GM12878 (cell line): Measurements from ENCODE around the gene SLC35A5. TPM values are rescaled to one million over a fixed set of nuclear protein-coding genes. Genes with fewer than 3 reads are reported as not detected.

Source experiments
- ATAC-seq: fragments of 200-7000 bp; cut with Tn5 transposase; 3 replicates; pipeline ENCODE4 v1.9.1; 2020; ENCODE audit warnings: mild to moderate bottlenecking, moderate library complexity
- BruUV-seq: library from RNA; stranded (reverse); fragments of 400-500 nt; replicated peaks from 2 replicates; lab custom pipeline; 2021; lab: Mats Ljungman, UMichigan
- CTCF ChIA-PET: fragments of 300-600 bp; sonication (Branson Sonifier 250); formaldehyde crosslinking; extraction: SDS; loops from one replicate; lab custom pipeline; 2021; ENCODE audit warnings: inconsistent platforms; lab: Yijun Ruan, JAX
- POLR2A ChIA-PET: fragments of 350-600 bp; formaldehyde crosslinking; extraction: SDS; loops from one replicate; lab custom pipeline; 2021; ENCODE audit warnings: inconsistent platforms; lab: Charles Lee
- RAD21 ChIA-PET: fragments of 300-600 bp; sonication (Branson Sonifier 250); formaldehyde crosslinking; loops from one replicate; lab custom pipeline; 2023; ENCODE audit warnings: antibody characterized with exemption; ENCODE audit not compliant: unreplicated experiment; lab: Charles Lee
- SMC1A ChIA-PET: fragments of 300-600 bp; sonication (Branson Sonifier 250); formaldehyde crosslinking; loops from one replicate; lab custom pipeline; 2023; ENCODE audit not compliant: unreplicated experiment, uncharacterized antibody; lab: Charles Lee
- DNase-seq: peaks from one replicate; pipeline ENCODE4 v3.0.0-alpha.2; 2011; ENCODE audit warnings: low read depth, low spot score
- FAIRE-seq: peaks from 3 replicates; lab custom pipeline; 2011; peaks lifted over from hg19 to GRCh38; lab: Jason Lieb, UNC
- H2AFZ ChIP-seq: 2 replicates; pipeline ENCODE4 v1.6.0; 2011; ENCODE audit warnings: low read depth, low read length, control low read depth; ENCODE audit not compliant: control insufficient read depth
- H3K27ac ChIP-seq: 2 replicates; pipeline ENCODE4 v1.5.1; 2011; ENCODE audit warnings: control low read depth; ENCODE audit not compliant: control insufficient read depth, insufficient read depth
- H3K27me3 ChIP-seq, 2 experiments: replicated peaks in 1 of 2; 2 replicates each; pipeline versions ENCODE4 v1.6.0 to v1.6.1; 2011; ENCODE audit warnings: low read length in 1 of 2; ENCODE audit not compliant: control insufficient read depth in 2 of 2, insufficient read depth in 2 of 2
- H3K36me3 ChIP-seq, 2 experiments: 2 replicates each; pipeline ENCODE4 v1.5.1; 2011; ENCODE audit warnings: low read length in 1 of 2; ENCODE audit not compliant: control insufficient read depth in 2 of 2, insufficient read depth in 2 of 2
- H3K4me1 ChIP-seq: 2 replicates; pipeline ENCODE4 v1.6.1; 2011; ENCODE audit warnings: mild to moderate bottlenecking, low read length, moderate library complexity, mixed read lengths; ENCODE audit not compliant: control insufficient read depth, insufficient read depth
- H3K4me2 ChIP-seq: 2 replicates; pipeline ENCODE4 v1.6.0; 2011; ENCODE audit warnings: control low read depth; ENCODE audit not compliant: control insufficient read depth, insufficient read depth
- H3K4me3 ChIP-seq: fragments of 200-600 bp; sonication (generic); 2 replicates; pipeline ENCODE4 v1.5.1; 2016
- H3K79me2 ChIP-seq: 2 replicates; pipeline ENCODE4 v1.6.0; 2011; ENCODE audit warnings: low read length; ENCODE audit not compliant: control insufficient read depth, insufficient read depth
- H3K9ac ChIP-seq: 2 replicates; pipeline ENCODE4 v1.8.0; 2011; ENCODE audit warnings: low read length, control low read depth, mixed read lengths; ENCODE audit not compliant: control insufficient read depth, insufficient read depth
- H3K9me3 ChIP-seq: replicated peaks from 3 replicates; pipeline ENCODE4 v1.5.1; 2011; ENCODE audit warnings: mild to moderate bottlenecking, low read length; ENCODE audit not compliant: control insufficient read depth, insufficient read depth
- H4K20me1 ChIP-seq: 2 replicates; pipeline ENCODE4 v1.6.0; 2011; ENCODE audit not compliant: control insufficient read depth, insufficient read depth
- HCFC1 ChIP-seq: fragments of 150-350 bp; IDR thresholded peaks from 2 replicates; pipeline ENCODE4 v1.6.1; 2014; ENCODE audit warnings: low read length
- PAX8 ChIP-seq: fragments of 450-650 bp; IDR thresholded peaks from 2 replicates; pipeline ENCODE4 v1.6.1; 2017; ENCODE audit warnings: mild to moderate bottlenecking, moderate library complexity
- POLR2A ChIP-seq: IDR thresholded peaks from 2 replicates; pipeline ENCODE4 v1.6.1; 2011; ENCODE audit warnings: low read depth, mild to moderate bottlenecking, low read length
- WGBS: methylation state at CpG from one replicate; pipeline ENCODE4 v1.1.6; 2016; ENCODE audit warnings: low lambda C conversion rate; ENCODE audit not compliant: insufficient replicate concordance, insufficient coverage; ENCODE audit errors: missing lambda C conversion rate; 5-methylcytosine and 5-hydroxymethylcytosine counted together
- in situ Hi-C: fragments of 300-500 bp; cut with MboI; formaldehyde crosslinking; loops from 9 replicates; pipeline ENCODE4 v1.14.3; 2018; ENCODE audit warnings: mixed read lengths
- intact Hi-C: fragments of 100-400 bp; cut with micrococcal nuclease; formaldehyde crosslinking; loops from one replicate; pipeline ENCODE4 v1.14.2; 2022; ENCODE audit not compliant: unreplicated experiment
- polyA plus RNA-seq, 11 experiments: library from polyadenylated mRNA; depleted of rRNA in 4 of 11; unstranded in 6 of 11; stranded (reverse) in 5 of 11; fragments of >200 nt; fragmentation: Nextera tagmentation in 4 of 11; fragmentation: Illumina TruSeq in 1 of 11; extraction: Ambion mirVana in 4 of 11; extraction: Trizol in 1 of 11; gene quantifications; 1 replicate in 1 of 11; 2 replicates in 10 of 11; pipeline versions ENCODE4 v1.2.1 to v1.2.3, GENCODE V29; 2011 to 2016; ENCODE audit warnings: inconsistent platforms in 2 of 11, missing spikeins in 2 of 11, low read depth in 1 of 11
- total RNA-seq, 4 experiments: library from RNA; depleted of rRNA in 3 of 4; stranded (reverse); fragments of >200 nt in 3 of 4; fragmentation: Illumina TruSeq in 1 of 4; extraction: Trizol in 1 of 4; gene quantifications; 2 replicates each; pipeline versions ENCODE4 v1.2.1 to v1.2.3, GENCODE V29; 2013 to 2021
- TF ChIP-seq, protein P1 (sequence below): fragments of 450-650 bp; IDR thresholded peaks from 2 replicates; pipeline ENCODE4 v1.6.1; 2018; ENCODE audit warnings: borderline replicate concordance, mild to moderate bottlenecking; ENCODE audit not compliant: partially characterized antibody
- TF ChIP-seq, protein P2 (sequence below): fragments of 450-650 bp; IDR thresholded peaks from 2 replicates; pipeline ENCODE4 v1.6.1; 2016; ENCODE audit warnings: mild to moderate bottlenecking
- TF ChIP-seq, protein P3 (sequence below): IDR thresholded peaks from 2 replicates; pipeline ENCODE4 v1.6.1; 2012; ENCODE audit warnings: low read depth, low read length, improper control_type of control experiment

SLC35A5 gene
- total and polyA plus RNA-seq, 10 of the 15 experiments (the other 5 are each of a cell fraction or from before 2014, with no cell fraction given): 10.9 to 38.1 (median 16.0) TPM

DNA sequence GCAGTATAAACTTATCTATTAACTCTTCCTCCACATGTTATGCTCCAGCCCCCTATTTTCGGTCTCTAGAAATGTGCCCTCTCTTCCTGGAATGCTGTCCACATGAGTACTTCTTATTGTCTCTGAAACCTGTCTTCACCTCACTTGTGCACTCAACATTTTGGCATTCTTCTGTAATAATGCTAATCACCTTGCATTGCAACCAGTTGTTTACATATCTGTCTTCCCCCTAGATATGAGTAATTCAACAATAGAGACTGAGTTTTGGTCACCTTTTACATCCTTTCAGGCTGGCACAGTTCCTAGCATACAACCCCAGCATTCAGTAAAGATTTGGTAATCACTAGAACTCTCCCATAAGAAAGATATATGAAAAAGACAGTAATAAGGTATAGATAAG, 61.9 kb downstream of the SLC35A5 start (continued):
- TF ChIP-seq, protein P1, sequence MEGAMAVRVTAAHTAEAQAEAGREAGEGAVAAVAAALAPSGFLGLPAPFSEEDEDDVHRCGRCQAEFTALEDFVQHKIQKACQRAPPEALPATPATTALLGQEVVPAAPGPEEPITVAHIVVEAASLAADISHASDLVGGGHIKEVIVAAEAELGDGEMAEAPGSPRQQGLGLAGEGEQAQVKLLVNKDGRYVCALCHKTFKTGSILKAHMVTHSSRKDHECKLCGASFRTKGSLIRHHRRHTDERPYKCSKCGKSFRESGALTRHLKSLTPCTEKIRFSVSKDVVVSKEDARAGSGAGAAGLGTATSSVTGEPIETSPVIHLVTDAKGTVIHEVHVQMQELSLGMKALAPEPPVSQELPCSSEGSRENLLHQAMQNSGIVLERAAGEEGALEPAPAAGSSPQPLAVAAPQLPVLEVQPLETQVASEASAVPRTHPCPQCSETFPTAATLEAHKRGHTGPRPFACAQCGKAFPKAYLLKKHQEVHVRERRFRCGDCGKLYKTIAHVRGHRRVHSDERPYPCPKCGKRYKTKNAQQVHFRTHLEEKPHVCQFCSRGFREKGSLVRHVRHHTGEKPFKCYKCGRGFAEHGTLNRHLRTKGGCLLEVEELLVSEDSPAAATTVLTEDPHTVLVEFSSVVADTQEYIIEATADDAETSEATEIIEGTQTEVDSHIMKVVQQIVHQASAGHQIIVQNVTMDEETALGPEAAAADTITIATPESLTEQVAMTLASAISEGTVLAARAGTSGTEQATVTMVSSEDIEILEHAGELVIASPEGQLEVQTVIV: no peak
- TF ChIP-seq, protein P2, sequence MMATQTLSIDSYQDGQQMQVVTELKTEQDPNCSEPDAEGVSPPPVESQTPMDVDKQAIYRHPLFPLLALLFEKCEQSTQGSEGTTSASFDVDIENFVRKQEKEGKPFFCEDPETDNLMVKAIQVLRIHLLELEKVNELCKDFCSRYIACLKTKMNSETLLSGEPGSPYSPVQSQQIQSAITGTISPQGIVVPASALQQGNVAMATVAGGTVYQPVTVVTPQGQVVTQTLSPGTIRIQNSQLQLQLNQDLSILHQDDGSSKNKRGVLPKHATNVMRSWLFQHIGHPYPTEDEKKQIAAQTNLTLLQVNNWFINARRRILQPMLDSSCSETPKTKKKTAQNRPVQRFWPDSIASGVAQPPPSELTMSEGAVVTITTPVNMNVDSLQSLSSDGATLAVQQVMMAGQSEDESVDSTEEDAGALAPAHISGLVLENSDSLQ: no peak
- TF ChIP-seq, all 136 proteins: peak for 0

- H3K4me1 ChIP-seq: no peaks in the 10 kb centered on the region
- 0 out of 4 replicates have a peak, but pooled peaks cover 0 to 4% of the 10 kb centered on the region in 2 experiments for H3K27me3 ChIP-seq
- no peak overlapping the region for H3K4me2 ChIP-seq
- H3K9ac ChIP-seq: no peak overlapping the region
- ChIA-PET POLR2A (no interaction called here), SMC1A (interaction anchor here (1.4 kb wide), 1 partner anchor 14 kb away, joined by 3 read pairs; no protein-coding TSS in a partner anchor), RAD21 (no interaction called here), CTCF (interaction anchor here (3.2 kb wide), 1 partner anchor 15 kb away, joined by 16 read pairs; no protein-coding TSS in a partner anchor)
- intact Hi-C loops: no loop called here
- no peak overlapping the region for H3K27ac ChIP-seq
- no peaks in the 10 kb centered on the region for H3K79me2 ChIP-seq
- no peak for FAIRE-seq
- TF ChIP-seq PAX8: no peak
- TF ChIP-seq, protein P3, sequence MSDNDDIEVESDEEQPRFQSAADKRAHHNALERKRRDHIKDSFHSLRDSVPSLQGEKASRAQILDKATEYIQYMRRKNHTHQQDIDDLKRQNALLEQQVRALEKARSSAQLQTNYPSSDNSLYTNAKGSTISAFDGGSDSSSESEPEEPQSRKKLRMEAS: no peak
- TF ChIP-seq POLR2A: no peak
- TF ChIP-seq HCFC1: no peak
- ATAC-seq: no peak
- H2AFZ ChIP-seq: no peak overlapping the region
- H3K9me3 ChIP-seq: no peaks in the 10 kb centered on the region
- no peaks in the 10 kb centered on the region for H4K20me1 ChIP-seq
- H3K4me3 ChIP-seq: no peak overlapping the region
- in situ Hi-C loops: no loop called here
- no TSS peak for BruUV-seq
- WGBS: 34% methylated on average over 4 of the region's 4 CpGs
- no peaks in the 10 kb centered on the region for H3K36me3 ChIP-seq
- no peak for DNase-seq
Measured at GRCh38 chr3:112627419-112627818, 65.6 kb downstream of the SLC35A5 start.
